ENCODE measurements around the gene SDS. TPM values are rescaled to one million over a fixed set of nuclear protein-coding genes. Genes with fewer than 3 reads are reported as not detected.

Gene SDS
- polyA plus RNA-seq, 3 donors, result 0.19 to 0.53 (median 0.45) TPM

DNA sequence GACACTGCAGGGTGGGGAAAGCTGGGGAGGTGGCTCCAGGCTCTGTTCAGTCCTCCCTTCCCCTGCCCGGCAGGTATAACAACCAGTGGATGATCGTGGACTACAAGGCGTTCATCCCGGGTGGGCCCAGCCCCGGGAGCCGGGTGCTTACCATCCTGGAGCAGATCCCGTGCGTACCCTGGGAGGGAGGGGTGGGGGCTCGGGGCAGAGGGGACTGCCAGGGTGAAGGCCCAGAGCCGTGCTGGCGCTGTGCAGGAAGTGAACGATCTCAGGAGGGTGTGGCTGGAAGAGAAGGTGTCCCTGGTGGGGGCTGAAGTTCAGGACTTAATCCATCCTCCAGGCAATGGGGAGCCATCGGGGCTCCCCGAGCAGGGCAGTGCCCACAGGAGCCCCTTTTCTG, 18.9 kb downstream of the SDS start:
- no peak for DNase-seq

DNA sequence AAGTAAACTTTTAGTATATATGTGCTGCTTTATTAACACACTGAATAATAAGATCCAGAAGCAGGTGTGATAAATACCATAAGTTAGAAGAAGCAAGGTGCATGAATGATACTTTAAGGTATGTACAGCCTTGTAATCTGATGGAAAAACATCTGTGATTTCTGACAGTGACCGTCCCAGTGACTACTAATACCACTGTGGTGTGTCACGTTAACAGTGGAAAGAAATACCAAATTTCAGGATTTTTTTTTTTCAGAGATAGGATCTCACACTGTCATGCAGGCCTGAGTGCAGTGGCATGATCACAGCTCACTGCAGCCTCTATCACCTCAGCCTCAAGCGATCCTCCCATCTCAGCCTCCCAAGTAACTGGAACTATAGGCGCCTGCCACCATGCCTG, 21.5 kb downstream of the SDS start:
- no peak for DNase-seq

- DNase-seq, result no peak
Measured at GRCh38 chr12:113381220-113381619, 22.5 kb downstream of the SDS start.

DNA sequence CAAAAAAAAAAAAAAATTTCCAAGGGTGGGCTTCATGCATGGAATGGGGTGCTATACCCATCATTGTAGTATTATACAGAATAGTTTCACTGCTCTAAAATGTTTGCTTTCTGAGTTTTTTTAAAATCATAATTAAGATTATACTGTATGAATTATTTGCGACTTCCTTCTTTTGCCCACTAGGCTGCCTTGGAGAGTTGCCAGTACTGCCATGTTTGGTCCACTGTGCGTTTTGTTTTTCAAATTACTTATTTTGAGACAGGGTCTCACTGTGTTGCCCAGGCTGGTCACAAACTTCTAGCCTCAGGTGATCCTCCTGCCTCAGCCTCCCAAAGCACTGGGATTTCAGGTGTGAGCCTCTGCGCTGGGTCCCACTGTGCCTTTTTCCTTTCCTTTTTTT, 25.4 kb downstream of the SDS start:
- DNase-seq, result no peak

- DNase-seq, result no peak
Measured at GRCh38 chr12:113374823-113375428, 28.8 kb downstream of the SDS start.

DNA sequence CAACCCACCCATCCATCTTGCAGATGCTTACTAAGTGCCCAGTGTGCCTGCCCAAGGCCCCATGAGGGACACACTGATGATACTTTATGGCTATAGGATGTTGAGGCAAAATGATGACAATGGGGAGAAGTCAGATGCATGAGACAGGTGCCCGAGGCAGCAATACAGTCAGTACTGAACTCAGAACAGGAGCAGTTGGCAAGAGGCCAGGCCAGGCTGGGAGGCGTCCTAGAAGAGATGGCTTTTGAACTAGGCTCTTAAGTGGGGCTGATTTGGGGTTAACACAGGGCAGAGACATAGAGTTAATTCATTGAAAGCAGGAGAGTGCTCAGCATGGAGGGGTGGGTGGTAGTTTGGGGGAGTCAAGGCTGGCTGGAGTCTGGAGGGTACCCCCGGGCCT, 29.7 kb downstream of the SDS start:
- no peak for DNase-seq

DNA sequence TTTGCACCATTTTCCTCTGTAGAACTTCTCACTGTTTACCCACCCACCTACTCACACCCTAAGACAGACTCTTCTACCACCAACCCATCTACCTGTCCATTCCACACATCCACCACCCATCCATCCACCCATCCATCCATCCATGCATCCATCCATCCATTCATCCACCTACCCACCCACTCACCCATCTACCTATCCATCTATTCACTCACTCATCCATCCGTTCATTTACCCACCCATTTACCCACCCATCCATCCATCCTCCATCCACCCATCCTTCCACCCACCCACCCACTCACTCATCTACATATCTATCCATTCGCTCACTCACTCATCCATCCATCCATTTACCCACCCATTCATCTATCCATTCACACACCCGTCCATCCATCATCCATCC, 30.2 kb downstream of the SDS start:
- no peak for DNase-seq

- DNase-seq, result no peak
Measured at GRCh38 chr12:113372371-113372770, 31.3 kb downstream of the SDS start.

DNA sequence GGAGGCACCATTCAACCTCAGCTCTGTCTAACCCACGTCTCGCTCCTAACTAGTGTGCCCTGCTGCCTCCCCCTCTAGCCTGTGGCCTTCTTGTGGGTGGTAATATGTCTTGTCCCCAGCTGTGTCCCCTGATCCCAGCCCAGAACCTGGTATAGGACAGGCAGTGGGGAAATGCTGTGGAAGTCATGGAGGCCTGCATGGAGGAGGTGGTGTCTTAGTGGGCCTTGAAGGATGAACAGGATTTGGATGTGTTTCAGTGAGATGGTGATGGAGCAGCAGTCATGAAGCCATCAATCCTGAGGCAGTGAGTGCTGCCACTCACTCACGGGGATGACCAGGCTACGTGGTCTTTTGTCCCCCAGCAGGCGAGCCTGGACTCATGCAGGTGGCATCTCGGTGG, 31.9 kb downstream of the SDS start:
- DNase-seq, result no peak

GRCh38 chr12:113370923-113371682, 32.6 kb downstream of the SDS start:
- DNase-seq, result no peak

DNA sequence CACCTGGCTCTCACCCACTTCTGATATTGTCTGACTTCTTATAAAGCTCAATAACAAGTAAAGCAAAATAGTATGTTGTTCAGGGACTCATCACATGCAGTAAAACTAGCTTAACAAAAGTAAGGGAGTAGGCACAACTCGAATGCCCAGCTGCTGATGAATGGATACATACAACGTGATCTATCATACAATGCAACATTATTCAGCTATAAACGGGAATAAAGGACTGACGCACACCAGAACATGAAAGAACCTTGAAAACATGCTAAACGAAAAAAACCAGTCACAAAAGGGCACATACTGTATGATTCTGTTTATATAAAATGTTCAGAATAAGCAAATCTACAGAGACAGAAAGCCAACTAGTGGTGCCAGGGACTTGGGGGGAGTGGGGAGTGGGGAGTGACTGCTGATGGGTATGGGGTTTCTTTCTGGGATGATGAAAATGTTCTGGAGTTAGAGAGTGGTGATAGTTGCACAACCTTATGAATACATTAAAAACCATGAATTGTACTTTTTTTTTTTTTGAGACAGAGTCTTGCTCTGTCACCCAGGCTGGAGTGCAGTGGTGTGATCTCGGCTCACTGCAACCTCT, 34.2 kb downstream of the SDS start:
- no peak for DNase-seq

DNA sequence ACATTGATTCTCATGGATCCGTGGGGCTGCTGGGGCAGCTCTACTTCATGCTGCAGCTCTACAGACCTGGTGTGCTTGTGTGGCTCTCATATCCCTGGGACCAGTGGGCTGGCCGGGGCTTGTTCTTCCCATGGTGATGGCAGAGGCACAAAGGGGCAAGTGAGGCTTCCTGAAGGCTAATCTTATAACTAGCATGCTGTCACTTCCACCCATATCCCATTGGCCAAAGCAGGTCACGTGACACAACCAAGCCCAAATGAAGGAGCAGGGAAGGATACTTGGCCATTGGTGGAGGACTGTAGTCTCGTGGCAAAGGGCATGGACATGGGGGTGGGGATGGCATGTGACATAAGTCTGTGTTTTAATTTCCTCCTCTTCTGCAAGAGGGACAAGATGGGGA, 35.4 kb downstream of the SDS start:
- no peak for DNase-seq

DNA sequence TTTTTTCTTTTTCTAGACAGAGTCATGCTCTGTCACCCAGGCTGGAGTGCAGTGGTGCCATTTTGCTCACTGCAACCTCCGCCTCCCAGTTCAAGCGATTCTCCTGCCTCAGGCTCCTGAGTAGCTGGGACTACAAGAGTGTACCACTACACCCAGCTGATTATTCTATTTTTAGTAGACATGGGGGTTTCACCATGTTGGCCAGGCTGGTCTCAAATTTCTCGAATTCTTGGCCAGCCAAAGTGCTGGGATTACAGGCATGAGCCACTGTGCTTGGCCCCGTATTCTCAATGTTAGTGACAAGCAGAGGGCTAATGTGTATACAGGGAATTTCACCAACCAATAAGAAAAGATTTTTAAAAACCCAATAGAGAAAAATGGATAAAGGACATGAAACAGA, 36.9 kb downstream of the SDS start:
- no peak for DNase-seq

- no peak for DNase-seq
Measured at GRCh38 chr12:113365639-113366395, 37.9 kb downstream of the SDS start.

- no peak for DNase-seq
Measured at GRCh38 chr12:113364698-113365097, 39.0 kb downstream of the SDS start.

DNA sequence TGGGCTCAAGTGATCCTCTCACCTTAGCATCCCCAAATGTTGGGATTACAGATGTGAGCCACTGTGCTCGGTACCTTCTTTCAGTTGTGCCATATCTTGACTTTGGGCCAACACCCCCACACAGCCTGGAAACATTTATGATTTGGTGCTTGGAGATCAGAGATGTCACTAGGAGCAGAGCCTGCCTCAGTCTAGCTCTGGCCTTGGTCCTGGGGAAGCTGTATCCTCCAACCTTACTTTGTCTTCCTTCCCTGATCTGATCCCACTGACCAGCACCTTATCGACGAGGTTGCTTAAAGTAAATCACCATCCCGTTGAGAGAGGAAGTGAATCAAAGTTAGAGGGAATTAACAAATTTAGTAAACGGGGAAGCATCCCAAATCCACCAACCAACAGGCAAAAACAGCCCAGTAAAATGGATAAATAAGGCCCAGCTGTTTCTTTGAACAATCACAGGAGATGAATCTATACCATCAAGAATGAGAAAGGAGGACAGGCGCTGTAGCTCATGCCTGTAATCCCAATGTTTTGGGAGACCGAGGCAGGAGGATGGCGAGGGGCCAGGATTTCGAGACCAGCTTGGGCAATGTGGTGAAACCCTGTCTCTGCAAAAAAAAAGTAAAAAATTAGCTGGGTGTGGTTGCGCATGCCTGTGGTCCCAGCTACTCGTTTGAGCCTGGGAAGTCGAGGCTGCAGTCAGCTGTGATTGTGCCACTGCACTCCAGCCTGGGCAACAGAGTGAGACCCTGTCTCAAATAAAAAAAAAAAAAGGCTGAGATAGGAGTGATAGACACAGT, 41.9 kb downstream of the SDS start:
- no peak for DNase-seq

DNA sequence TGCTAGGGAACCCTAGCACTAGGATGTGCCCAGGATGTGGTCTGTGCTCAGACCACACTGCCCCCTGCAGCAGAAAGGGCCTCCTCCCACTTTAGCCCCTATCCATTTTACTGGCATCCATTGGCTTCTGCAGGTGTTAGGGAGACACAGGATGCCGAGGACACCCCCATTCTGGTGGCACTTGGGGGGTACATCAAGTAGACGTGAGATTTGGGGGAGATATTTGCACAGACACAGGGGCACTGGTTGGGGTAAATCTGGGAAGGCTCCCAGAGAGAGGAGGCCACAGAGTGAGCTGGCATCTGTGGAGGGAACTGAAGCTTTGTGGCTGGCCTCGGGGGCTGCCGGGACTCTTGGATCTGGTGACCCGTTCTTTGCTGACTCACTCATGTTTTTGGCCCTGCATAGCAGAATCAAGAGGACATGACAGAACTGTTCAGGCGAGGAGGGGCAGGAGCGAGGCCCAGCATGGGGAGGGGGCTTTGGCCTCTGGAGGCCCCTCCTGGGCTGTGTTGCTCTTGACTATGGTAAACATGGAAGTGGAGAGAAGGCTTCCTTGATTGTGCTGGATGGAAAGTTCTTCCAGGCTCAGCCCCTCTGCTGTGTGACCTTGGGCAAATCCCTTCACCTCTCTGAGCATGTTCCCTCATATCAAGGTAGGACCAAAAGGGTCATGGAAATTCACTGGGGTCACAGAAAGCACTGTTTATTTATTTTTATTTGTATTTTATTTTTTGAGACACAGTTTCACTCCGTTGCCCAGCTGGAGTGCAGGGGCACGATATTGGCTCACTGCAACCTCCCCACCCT, 43.5 kb downstream of the SDS start:
- DNase-seq, result no peak

- DNase-seq, result no peak
Measured at GRCh38 chr12:113359133-113359938, 44.4 kb downstream of the SDS start.

DNA sequence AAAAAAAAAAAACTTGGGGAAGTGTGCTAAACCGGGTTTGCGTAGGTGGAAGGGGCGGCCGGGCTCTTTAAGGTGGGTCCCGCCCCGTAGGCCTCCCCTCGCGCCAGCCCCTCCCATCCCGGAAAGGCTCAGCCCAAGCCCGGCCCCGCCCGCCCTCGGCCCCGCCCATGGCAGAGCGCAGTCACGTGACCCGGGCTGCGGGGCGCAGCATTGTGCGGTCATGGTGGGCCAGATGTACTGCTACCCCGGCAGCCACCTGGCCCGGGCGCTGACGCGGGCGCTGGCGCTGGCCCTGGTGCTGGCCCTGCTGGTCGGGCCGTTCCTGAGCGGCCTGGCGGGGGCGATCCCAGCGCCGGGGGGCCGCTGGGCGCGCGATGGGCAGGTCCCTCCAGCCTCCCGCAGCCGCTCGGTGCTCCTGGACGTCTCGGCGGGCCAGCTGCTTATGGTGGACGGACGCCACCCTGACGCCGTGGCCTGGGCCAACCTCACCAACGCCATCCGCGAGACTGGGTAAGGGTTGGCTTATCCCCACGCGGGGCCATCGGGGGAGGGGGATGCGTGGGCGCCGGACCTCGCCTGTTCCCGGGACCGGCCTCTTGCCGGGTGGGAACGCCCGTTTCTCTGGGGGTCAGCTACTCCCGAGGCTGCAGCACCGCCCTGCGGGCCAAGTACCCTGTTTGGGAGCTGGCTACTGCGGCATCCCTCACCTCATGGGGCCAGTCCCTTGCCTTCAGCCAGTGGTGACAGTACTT, 45.1 kb downstream of the SDS start, which contains the start of gene PLBD2:
Gene PLBD2 (plus strand): TSS at position 207 of the 752 bp plus-strand sequence. CDS start 14 bp downstream, at position 221.
- peak; percentile 94 for DNase-seq
